NB4 (cell line): ENCODE results near the gene CELF6.
"Not testable (repeated sequence)": the region's sequence is repeated elsewhere in the genome, so short reads cannot be mapped to it uniquely, and the experiment has no call there.

Experiments
- CTCF ChIP-seq: IDR thresholded peaks from one replicate; pipeline ENCODE4 v1.5.1; 2012; ENCODE audit warnings: low read depth, low read length
- MAX ChIP-seq: IDR thresholded peaks from 2 replicates; pipeline ENCODE4 v1.6.1; 2011; ENCODE audit warnings: low read depth, low read length
- POLR2A ChIP-seq: IDR thresholded peaks from 2 replicates; pipeline ENCODE4 v1.6.1; 2011; ENCODE audit warnings: mild to moderate bottlenecking; ENCODE audit not compliant: insufficient read length; ENCODE audit errors: extremely low read depth

- not testable (repeated sequence) for TF ChIP-seq CTCF, POLR2A, MAX
Observed at GRCh38 chr15:72275635-72276325, 44.2 kb downstream of the CELF6 start.
